Gastroesophageal sphincter (tissue), 4 donors: Measurements from ENCODE around the gene COL5A1. TPM values are rescaled to one million over a fixed set of nuclear protein-coding genes. Genes with fewer than 3 reads are reported as not detected.

Experiments used
- ATAC-seq: fragments of 150-250 bp; one replicate; pipeline ENCODE4 v1.9.1; 2016; ENCODE audit warnings: mild to moderate bottlenecking, moderate library complexity
- H3K27ac ChIP-seq, 4 donors: fragments of 200-600 bp; sonication (generic) in 3 of 4; 1 replicate in 3 of 4; 2 replicates in 1 of 4; pipeline ENCODE4 v1.5.1; 2016 to 2019
- H3K27me3 ChIP-seq: fragments of 200-600 bp; sonication (generic); one replicate; pipeline ENCODE4 v1.5.1; 2019
- H3K36me3 ChIP-seq, 2 donors: fragments of 200-600 bp; sonication (generic); one replicate each; pipeline ENCODE4 v1.5.1; 2019; ENCODE audit warnings: control low read depth in 1 of 2
- H3K4me1 ChIP-seq, 3 donors: fragments of 200-600 bp; sonication (generic); 1 replicate in 2 of 3; 2 replicates in 1 of 3; pipeline ENCODE4 v1.5.1; 2016 to 2019; ENCODE audit warnings: control low read depth in 2 of 3
- H3K4me3 ChIP-seq, 2 donors: fragments of 200-600 bp; sonication (generic); one replicate each; pipeline ENCODE4 v1.5.1; 2019; ENCODE audit warnings: mild to moderate bottlenecking in 1 of 2, moderate library complexity in 1 of 2
- H3K9me3 ChIP-seq, 3 donors: fragments of 200-600 bp; sonication (generic); one replicate each; pipeline ENCODE4 v1.5.1; 2017 to 2019; ENCODE audit warnings: control low read depth in 2 of 3
- EP300 ChIP-seq: sonication (generic); formaldehyde crosslinking; IDR thresholded peaks from one replicate; pipeline ENCODE4 v1.6.1; 2017; ENCODE audit warnings: antibody characterized with exemption, mild to moderate bottlenecking
- POLR2A ChIP-seq, 2 donors: fragments of 450-650 bp; IDR thresholded peaks; one replicate each; pipeline ENCODE4 v1.6.1; 2017; ENCODE audit warnings: antibody characterized with exemption in 2 of 2, mild to moderate bottlenecking in 2 of 2, moderate library complexity in 1 of 2
- POLR2AphosphoS5 ChIP-seq: sonication (generic); formaldehyde crosslinking; IDR thresholded peaks from one replicate; pipeline ENCODE4 v1.6.1; 2017; ENCODE audit warnings: antibody characterized with exemption
- WGBS, 2 donors: methylation state at CpG; one replicate each; pipeline ENCODE4 v1.1.5; 2018; ENCODE audit warnings: low coverage in 1 of 2; 5-methylcytosine and 5-hydroxymethylcytosine counted together
- total RNA-seq, 4 donors: library from RNA; depleted of rRNA; stranded (reverse); fragments of >200 nt; gene quantifications; one replicate each; pipeline ENCODE4 v1.1.0, GENCODE V29; 2016
- TF ChIP-seq, protein P1 (sequence below), 4 experiments: fragments of 200-600 bp in 2 of 4; fragments of 450-650 bp in 2 of 4; sonication (generic) in 1 of 4; IDR thresholded peaks; one replicate each; pipeline ENCODE4 v1.5.1; 2017 to 2019; ENCODE audit warnings: antibody characterized with exemption in 4 of 4, mild to moderate bottlenecking in 2 of 4, moderate library complexity in 2 of 4

COL5A1 gene
- total RNA-seq, 4 donors from 2014 or later, result 48.5 to 86.4 (median 74.9) TPM

DNA sequence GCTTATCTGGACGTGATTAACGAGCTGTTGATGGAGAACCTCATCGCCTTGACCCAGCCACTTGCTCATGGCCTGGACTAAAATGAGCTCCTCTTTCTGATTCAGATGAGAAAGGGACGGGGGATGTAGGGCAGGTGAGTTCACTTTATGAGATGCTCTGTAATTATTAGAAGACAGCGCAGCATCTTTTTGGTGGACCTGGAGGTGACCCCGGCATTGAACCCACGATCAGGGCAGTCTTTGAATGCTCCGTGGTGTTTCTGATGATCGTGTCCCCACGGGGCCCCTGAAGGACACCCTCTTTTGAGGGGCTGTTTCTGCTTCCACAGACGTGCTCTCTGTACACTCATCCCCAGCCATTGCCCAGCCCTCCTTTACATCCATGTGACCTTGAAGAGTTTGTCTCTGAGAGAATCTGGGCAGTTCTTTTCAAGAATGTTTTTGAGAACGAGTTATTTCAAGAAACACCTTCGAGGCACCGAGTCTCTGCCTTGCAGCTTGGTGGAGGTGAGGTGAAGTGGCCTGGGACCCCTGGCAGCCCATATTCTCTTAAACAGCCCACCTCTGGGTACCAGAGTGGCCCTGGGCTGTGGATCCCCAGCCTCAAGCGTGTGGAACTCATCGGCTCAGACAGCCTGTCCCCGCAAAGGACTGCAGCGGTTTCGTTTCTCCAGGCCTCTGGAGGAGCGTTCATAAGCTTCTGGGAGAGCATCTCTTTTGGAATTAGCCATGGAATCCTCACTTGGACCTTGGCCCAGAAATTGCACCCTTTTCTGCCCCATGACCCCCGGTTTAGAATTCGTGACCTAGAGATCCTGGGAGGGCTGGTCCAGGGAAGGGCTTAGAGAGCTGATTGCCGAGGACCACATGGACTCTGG is 50.3 kb downstream of the COL5A1 start:
- Histone ChIP-seq H3K27ac (peak overlapping the region in 2 of 4 donors; percentile 30 to 52), H3K4me3 (no peak overlapping the region), H3K4me1 (peaks cover 0 to 70% (median 13%) of the 10 kb centered on the region in 3 donors), H3K36me3 (peaks cover 0 to 30% of the 10 kb centered on the region in 2 donors), H3K9me3 (no peaks in the 10 kb centered on the region), H3K27me3 (no peaks in the 10 kb centered on the region)
- 60% methylated on average over 1 to 15 of the region's 23 CpGs for WGBS, 2 donors
- no peak for ATAC-seq
- TF ChIP-seq POLR2A (IDR thresholded peaks at IDR 0.05) (no peak), POLR2AphosphoS5 (no peak), EP300 (no peak)
- TF ChIP-seq, protein P1, sequence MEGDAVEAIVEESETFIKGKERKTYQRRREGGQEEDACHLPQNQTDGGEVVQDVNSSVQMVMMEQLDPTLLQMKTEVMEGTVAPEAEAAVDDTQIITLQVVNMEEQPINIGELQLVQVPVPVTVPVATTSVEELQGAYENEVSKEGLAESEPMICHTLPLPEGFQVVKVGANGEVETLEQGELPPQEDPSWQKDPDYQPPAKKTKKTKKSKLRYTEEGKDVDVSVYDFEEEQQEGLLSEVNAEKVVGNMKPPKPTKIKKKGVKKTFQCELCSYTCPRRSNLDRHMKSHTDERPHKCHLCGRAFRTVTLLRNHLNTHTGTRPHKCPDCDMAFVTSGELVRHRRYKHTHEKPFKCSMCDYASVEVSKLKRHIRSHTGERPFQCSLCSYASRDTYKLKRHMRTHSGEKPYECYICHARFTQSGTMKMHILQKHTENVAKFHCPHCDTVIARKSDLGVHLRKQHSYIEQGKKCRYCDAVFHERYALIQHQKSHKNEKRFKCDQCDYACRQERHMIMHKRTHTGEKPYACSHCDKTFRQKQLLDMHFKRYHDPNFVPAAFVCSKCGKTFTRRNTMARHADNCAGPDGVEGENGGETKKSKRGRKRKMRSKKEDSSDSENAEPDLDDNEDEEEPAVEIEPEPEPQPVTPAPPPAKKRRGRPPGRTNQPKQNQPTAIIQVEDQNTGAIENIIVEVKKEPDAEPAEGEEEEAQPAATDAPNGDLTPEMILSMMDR (IDR thresholded peaks at IDR 0.05), result no peak

DNA sequence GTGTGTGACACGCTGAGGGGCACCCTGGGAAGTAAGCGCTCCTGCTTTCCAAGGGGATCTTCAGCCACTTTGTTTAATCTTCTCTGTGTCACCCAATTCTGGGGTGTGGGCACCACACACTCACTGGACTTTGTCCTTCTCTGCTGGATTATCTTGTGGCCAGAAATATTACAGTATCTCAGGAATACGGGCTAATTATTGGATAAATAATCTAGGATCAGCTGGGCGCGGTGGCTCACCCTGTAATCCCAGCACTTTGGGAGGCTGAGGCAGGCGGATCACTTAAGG is 50.9 kb downstream of the COL5A1 start:
- 100% methylated on average over 1 of the region's 6 CpGs for WGBS, 2 donors
- Histone ChIP-seq H3K27ac (no peak overlapping the region), H3K27me3 (no peaks in the 10 kb centered on the region), H3K36me3 (peaks cover 0 to 30% of the 10 kb centered on the region in 2 donors), H3K4me1 (peaks cover 0 to 76% (median 13%) of the 10 kb centered on the region in 3 donors), H3K9me3 (no peaks in the 10 kb centered on the region), H3K4me3 (no peak overlapping the region)
- TF ChIP-seq POLR2A (IDR thresholded peaks at IDR 0.05), result no peak
- no peak for TF ChIP-seq POLR2AphosphoS5
- no peak for TF ChIP-seq EP300
- TF ChIP-seq, protein P1 (IDR thresholded peaks at IDR 0.05), result no peak
- no peak for ATAC-seq

DNA sequence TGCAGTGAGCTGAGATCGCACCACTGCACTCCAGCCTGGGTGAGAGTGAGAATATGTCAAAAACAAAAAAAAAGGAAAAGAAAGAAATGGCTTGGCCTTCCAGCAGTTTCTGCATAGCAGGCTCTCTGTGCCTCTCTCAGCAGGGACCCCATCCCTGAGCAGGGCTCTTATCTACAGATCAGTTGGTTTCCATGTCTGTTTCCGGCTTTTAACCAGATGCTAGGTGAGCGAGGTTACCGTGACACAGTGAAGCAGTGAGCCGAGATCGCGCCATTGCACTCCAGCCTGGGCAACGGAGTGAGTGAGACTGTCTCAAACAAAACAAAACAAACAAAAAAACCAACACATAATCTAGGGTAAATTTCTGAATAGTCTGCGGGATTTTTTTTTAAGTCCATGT is 51.4 kb downstream of the COL5A1 start:
- H3K27ac ChIP-seq, result no peak overlapping the region
- no peaks in the 10 kb centered on the region for H3K27me3 ChIP-seq
- H3K9me3 ChIP-seq, result no peaks in the 10 kb centered on the region
- H3K4me1 ChIP-seq, result peaks cover 0 to 72% (median 13%) of the 10 kb centered on the region in 3 donors
- no peak overlapping the region for H3K4me3 ChIP-seq
- ATAC-seq, result no peak
- no peak for TF ChIP-seq POLR2A (IDR thresholded peaks at IDR 0.05)
- TF ChIP-seq POLR2AphosphoS5, result no peak
- TF ChIP-seq EP300, result no peak
- TF ChIP-seq, protein P1 (IDR thresholded peaks at IDR 0.05), result no peak
- H3K36me3 ChIP-seq, result peaks cover 0 to 30% of the 10 kb centered on the region in 2 donors
- 64 to 85% methylated on average over 7 to 9 of the region's 9 CpGs for WGBS, 2 donors

DNA sequence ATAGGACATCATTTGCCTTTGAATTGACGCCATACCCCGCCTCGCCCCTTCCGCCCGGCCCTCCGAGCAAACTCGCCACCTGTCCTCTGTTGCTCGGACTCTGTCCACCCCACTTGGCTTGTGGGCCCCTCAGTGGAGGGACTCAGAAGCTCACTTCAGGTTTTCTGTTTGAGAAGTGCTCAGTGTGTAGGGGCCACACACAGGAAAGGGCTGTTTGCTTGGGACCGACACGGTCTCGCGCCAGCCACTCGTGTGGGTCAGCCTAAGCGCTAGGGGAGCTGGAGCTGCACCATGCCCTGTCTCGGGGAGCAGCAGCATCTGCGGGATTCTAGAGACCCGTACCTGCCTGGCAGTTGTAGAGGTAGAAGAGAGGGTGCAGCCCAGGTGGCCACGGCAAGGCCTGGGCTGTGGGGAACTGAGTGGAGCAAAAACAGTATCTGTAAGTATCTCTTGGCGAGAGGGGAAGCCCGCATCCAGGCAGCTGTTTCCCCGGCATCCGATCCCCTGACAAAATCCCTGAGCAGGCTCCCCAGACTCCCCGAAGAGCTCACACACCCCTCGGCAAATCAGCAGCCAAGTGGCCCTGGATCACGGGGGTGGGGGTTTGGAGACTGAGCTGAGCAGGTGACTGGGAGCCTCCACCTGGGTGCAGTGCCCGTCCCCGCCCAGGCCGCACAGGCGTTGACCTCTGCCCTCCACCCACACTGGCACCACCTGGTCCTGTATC is 52.2 kb downstream of the COL5A1 start:
- ATAC-seq, result no peak
- 87 to 95% methylated on average over 4 to 6 of the region's 29 CpGs for WGBS, 2 donors
- Histone ChIP-seq H3K4me3 (no peak overlapping the region), H3K4me1 (peaks cover 0 to 72% (median 16%) of the 10 kb centered on the region in 3 donors), H3K9me3 (no peaks in the 10 kb centered on the region), H3K27ac (peak overlapping the region in 1 of 4 donors; percentile 14), H3K27me3 (no peaks in the 10 kb centered on the region), H3K36me3 (peaks cover 0 to 30% of the 10 kb centered on the region in 2 donors)
- no peak for TF ChIP-seq EP300
- TF ChIP-seq, protein P1 (IDR thresholded peaks at IDR 0.05), result no peak
- TF ChIP-seq POLR2AphosphoS5, result no peak
- TF ChIP-seq POLR2A (IDR thresholded peaks at IDR 0.05), result no peak
